Liver (tissue), 3 donors: ENCODE measurements around the gene SH3D21.

ENCODE experiments used
- FOXA1 ChIP-seq: IDR thresholded peaks from 2 replicates; pipeline ENCODE4 v1.6.1; 2016; ENCODE audit warnings: antibody characterized with exemption
- FOXA2 ChIP-seq: IDR thresholded peaks from 2 replicates; pipeline ENCODE4 v1.6.1; 2016; ENCODE audit warnings: antibody characterized with exemption
- GABPA ChIP-seq, 2 donors: IDR thresholded peaks in 1 of 2; conservative IDR thresholded peaks in 1 of 2; 2 replicates each; pipeline ENCODE4 v1.6.1; 2016; ENCODE audit warnings: antibody characterized with exemption in 2 of 2, mild to moderate bottlenecking in 1 of 2, moderate library complexity in 1 of 2
- HNF4G ChIP-seq: IDR thresholded peaks from 2 replicates; pipeline ENCODE4 v1.6.1; 2016; ENCODE audit warnings: antibody characterized with exemption
- JUND ChIP-seq, 2 donors: IDR thresholded peaks; 2 replicates each; pipeline ENCODE4 v1.6.1; 2016; ENCODE audit warnings: antibody characterized with exemption in 2 of 2
- RAD21 ChIP-seq, 2 donors: IDR thresholded peaks; 2 replicates each; pipeline ENCODE4 v1.6.1; 2016; ENCODE audit warnings: antibody characterized with exemption in 2 of 2, mild to moderate bottlenecking in 2 of 2
- RXRA ChIP-seq, 2 donors: IDR thresholded peaks; 2 replicates each; pipeline ENCODE4 v1.6.1; 2017 to 2018; ENCODE audit warnings: antibody characterized with exemption in 2 of 2, mild to moderate bottlenecking in 1 of 2
- SP1 ChIP-seq: IDR thresholded peaks from 2 replicates; pipeline ENCODE4 v1.6.1; 2018; ENCODE audit warnings: antibody characterized with exemption, mild to moderate bottlenecking
- TAF1 ChIP-seq: conservative IDR thresholded peaks from 2 replicates; pipeline ENCODE4 v1.6.1; 2016; ENCODE audit warnings: antibody characterized with exemption, mild to moderate bottlenecking
- YY1 ChIP-seq: IDR thresholded peaks from 2 replicates; pipeline ENCODE4 v1.6.1; 2016; ENCODE audit warnings: antibody characterized with exemption, mild to moderate bottlenecking
- TF ChIP-seq, protein P1 (sequence below): fragments of 150-350 bp; IDR thresholded peaks from 2 replicates; pipeline ENCODE4 v1.5.1; 2017; ENCODE audit warnings: improper control_type of control experiment, low read depth, low read length; ENCODE audit not compliant: missing input control
- TF ChIP-seq, protein P2 (sequence below): IDR thresholded peaks from 2 replicates; pipeline ENCODE4 v1.6.1; 2016; ENCODE audit warnings: antibody characterized with exemption, mild to moderate bottlenecking
- TF ChIP-seq, protein P3 (sequence below): IDR thresholded peaks from 2 replicates; pipeline ENCODE4 v1.6.1; 2016; ENCODE audit warnings: antibody characterized with exemption
- TF ChIP-seq, protein P4 (sequence below): IDR thresholded peaks from 2 replicates; pipeline ENCODE4 v1.6.1; 2016; ENCODE audit warnings: antibody characterized with exemption
- donor health status: healthy.
- donor health status: healthy.

DNA sequence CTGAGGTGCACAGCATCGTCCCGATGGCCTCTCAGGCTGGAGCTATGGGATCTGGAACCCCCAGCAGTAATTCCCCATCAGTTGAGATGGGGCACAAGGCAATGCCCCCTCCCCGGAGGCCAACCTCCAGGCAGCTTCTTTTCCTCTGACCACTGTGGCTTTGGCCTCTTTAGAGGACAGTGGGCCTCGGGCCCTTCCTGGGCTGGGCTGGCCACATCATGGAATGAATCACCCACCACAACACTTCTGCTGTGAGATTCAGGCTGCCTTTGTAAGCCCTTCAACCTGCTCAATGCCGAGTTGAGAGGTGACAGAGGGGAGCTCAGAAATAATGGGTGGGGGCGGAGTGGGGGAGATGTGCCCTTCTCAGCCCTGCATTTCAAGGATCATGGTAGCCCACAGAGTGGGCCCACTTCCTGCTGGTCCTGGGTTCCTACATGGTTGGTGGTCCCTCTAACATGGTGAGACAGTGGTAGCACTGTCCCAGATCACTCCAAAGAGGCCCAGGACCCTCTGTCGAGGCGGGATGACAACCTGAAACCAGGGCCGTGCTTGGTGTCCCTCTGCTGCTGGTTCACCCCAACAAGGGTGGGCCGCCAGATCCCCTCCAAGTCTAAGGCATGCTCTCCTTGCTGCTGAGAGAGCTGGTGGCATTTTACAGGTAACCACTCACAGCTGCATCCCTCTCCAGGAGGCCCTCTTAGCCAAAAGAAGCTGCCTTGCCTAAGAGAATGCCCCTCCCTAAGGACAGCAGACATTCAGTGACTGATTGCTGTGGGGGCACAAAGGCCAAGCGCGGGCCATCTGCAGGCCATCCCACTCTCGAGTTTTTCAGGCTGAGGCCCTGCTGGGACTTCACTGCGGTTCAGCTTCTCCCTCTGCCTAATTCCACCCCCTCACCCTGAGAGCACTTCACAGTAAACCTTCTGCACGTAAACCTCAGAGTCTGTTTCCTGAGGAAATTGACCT, 47.0 kb downstream of the SH3D21 start:
- TF ChIP-seq, protein P1, sequence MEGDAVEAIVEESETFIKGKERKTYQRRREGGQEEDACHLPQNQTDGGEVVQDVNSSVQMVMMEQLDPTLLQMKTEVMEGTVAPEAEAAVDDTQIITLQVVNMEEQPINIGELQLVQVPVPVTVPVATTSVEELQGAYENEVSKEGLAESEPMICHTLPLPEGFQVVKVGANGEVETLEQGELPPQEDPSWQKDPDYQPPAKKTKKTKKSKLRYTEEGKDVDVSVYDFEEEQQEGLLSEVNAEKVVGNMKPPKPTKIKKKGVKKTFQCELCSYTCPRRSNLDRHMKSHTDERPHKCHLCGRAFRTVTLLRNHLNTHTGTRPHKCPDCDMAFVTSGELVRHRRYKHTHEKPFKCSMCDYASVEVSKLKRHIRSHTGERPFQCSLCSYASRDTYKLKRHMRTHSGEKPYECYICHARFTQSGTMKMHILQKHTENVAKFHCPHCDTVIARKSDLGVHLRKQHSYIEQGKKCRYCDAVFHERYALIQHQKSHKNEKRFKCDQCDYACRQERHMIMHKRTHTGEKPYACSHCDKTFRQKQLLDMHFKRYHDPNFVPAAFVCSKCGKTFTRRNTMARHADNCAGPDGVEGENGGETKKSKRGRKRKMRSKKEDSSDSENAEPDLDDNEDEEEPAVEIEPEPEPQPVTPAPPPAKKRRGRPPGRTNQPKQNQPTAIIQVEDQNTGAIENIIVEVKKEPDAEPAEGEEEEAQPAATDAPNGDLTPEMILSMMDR, result no peak
- TF ChIP-seq SP1 (no peak), FOXA1 (no peak), JUND (IDR thresholded peaks at IDR 0.05) (no peak), YY1 (no peak), FOXA2 (no peak), GABPA (IDR thresholded peaks at IDR 0.05 in 1 of 2, conservative IDR thresholded peaks at IDR 0.05 in 1 of 2) (no peak), HNF4G (no peak), TAF1 (no peak), RXRA (IDR thresholded peaks at IDR 0.05) (no peak), RAD21 (IDR thresholded peaks at IDR 0.05) (no peak)
- TF ChIP-seq, protein P2, sequence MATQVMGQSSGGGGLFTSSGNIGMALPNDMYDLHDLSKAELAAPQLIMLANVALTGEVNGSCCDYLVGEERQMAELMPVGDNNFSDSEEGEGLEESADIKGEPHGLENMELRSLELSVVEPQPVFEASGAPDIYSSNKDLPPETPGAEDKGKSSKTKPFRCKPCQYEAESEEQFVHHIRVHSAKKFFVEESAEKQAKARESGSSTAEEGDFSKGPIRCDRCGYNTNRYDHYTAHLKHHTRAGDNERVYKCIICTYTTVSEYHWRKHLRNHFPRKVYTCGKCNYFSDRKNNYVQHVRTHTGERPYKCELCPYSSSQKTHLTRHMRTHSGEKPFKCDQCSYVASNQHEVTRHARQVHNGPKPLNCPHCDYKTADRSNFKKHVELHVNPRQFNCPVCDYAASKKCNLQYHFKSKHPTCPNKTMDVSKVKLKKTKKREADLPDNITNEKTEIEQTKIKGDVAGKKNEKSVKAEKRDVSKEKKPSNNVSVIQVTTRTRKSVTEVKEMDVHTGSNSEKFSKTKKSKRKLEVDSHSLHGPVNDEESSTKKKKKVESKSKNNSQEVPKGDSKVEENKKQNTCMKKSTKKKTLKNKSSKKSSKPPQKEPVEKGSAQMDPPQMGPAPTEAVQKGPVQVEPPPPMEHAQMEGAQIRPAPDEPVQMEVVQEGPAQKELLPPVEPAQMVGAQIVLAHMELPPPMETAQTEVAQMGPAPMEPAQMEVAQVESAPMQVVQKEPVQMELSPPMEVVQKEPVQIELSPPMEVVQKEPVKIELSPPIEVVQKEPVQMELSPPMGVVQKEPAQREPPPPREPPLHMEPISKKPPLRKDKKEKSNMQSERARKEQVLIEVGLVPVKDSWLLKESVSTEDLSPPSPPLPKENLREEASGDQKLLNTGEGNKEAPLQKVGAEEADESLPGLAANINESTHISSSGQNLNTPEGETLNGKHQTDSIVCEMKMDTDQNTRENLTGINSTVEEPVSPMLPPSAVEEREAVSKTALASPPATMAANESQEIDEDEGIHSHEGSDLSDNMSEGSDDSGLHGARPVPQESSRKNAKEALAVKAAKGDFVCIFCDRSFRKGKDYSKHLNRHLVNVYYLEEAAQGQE, result no peak
- TF ChIP-seq, protein P3, sequence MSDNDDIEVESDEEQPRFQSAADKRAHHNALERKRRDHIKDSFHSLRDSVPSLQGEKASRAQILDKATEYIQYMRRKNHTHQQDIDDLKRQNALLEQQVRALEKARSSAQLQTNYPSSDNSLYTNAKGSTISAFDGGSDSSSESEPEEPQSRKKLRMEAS, result no peak
- TF ChIP-seq, protein P4, sequence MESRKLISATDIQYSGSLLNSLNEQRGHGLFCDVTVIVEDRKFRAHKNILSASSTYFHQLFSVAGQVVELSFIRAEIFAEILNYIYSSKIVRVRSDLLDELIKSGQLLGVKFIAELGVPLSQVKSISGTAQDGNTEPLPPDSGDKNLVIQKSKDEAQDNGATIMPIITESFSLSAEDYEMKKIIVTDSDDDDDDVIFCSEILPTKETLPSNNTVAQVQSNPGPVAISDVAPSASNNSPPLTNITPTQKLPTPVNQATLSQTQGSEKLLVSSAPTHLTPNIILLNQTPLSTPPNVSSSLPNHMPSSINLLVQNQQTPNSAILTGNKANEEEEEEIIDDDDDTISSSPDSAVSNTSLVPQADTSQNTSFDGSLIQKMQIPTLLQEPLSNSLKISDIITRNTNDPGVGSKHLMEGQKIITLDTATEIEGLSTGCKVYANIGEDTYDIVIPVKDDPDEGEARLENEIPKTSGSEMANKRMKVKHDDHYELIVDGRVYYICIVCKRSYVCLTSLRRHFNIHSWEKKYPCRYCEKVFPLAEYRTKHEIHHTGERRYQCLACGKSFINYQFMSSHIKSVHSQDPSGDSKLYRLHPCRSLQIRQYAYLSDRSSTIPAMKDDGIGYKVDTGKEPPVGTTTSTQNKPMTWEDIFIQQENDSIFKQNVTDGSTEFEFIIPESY, result no peak
